GM18909 (cell line): Measurements from ENCODE around the gene CLOCK.
A peak's percentile ranks its signal among the peaks of the same experiment; 100 is the strongest.

Source experiments
- ATAC-seq: cut with Tn5 transposase; IDR thresholded peaks from one replicate; pipeline ENCODE4 v1.9.1; 2021; ENCODE audit warnings: mild to moderate bottlenecking; ENCODE audit not compliant: unreplicated experiment, poor library complexity

Gene CLOCK

DNA sequence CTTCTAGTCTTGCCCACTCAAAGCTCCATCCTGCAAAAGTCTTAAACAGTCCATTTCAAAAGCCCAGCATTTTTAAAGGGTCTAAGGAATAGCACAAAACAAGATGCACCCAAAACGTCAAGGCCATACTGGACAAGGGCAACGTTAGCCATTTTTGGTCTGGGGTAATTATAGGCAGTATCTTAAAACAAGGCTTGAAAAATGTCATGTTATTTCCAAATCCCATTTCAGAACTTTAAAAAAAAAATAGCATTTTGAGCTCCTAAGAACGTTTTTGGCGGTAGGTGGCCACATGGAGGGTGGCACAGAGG, 151.5 kb downstream of the CLOCK start:
- peak; percentile 0 for ATAC-seq

DNA sequence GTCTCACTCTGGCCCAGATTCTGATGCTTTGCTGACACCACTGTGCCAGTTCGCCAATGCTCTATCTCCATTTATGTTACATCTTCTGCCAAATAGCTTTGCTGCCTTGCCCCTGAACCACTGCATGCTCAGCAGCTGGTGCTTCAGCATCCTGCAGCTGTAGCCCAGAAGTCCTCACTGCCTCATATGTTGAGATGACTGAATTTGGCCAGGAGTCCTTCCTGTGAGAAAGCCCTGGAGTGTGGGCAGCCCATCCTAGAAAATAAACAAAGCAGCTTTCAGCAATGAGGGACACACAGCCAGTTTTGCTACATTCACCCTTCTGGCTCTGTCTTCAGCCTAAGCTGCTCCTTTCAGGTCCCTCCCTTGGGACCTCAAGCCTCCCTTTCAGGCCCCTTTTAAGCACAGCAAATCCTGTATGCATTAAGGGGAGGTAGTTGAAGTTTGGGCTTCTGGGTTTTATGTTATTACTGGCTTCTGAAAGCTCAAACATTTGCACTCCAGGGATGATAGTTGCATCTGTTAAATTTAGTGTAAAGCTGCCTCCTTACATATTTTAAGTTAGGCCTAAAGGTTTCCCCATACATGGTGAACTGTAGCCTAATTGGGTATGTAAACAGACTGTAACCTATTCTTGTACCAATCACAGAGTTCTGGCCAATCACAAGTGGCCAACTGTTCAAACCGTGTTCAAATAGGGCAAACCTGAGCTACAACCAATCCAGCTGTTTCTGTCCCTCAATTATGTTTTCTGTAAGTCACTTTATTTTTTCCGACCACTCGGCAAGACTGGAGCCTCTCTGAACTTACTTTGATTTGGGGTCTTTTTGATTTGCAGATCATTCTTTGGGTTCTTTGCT, 153.0 kb downstream of the CLOCK start:
- no peak for ATAC-seq

DNA sequence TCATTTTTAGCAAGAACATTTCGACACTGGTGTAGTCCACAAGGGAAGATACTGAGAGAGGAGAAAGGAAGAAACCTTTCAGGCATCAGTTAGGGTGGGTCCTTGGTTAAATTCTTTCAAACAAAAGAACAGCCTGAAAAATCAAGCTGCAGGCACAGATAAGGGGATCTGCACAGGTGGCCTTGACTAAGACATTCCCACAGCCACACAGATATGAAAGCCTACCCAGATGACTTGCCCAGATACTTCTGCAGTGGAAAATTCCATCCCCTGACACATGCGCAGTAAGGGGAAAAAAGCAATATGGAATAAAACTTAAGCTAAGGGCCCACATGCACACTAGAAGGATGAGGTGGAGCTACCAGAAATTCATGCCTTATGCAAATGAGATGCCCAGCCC, 159.9 kb downstream of the CLOCK start:
- ATAC-seq: no peak

DNA sequence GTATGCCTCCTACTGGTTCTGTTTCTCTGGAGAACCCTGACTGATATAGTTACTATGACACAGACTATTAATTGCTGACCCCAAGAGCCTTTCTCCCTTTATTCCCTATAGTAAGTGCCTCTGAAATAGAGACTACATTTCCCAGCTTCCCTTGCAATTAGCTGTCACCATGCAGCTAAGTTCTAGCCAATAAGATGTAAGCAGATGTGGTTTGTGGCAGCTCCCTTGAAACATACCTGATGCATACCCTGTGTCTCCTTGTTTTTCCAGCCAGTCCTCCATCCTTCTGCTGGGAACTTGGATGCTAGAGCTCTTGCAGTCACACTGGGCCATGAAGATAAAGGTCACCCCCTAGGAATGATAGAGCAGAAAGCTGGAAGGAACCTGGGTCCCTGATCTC, 160.6 kb downstream of the CLOCK start:
- peak; percentile 85 for ATAC-seq

DNA sequence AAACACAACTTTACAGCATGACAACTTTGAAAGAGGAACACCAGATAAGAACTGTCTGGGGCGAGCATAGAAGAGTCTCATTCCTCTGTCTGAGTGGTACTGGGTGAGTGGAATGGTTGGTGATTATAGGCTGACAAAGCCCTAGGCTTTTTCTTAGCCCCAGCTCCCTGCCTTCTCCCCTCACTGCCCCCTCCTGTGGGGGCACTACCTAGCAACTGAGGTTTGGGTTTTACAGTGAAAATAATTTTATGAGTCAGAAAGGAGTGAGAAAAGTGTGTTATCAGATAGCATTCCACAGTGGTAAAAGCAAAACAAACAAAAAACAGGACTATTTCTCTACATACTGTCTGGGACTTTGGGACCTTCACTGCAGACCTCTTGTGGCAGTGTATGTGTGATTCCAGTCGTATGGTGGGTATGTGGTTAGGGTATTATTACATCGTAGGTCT, 161.5 kb downstream of the CLOCK start:
- ATAC-seq: no peak

DNA sequence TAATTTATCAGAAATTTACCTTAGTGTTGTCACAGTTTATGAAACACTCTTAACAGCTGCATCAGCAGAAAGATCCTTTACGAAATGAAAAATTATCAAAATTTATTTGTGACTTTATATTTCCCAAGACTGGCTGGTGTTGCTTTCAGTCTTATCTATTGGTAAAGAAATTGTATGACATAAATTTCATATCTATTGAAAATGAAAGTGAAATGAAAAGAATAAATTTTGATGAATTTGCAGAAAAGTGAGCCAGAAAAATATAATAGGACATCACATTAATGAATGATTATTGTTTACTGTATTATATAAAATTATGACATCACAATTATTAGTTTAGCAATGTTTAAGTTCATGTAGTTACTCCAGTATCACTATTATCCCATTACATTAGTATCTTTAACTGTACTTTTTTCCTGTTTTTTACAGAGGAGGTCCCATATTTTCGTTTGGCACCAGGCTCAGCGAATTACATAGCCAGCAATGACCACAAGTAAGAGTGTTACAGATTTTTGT, 164.2 kb downstream of the CLOCK start:
- no peak for ATAC-seq

DNA sequence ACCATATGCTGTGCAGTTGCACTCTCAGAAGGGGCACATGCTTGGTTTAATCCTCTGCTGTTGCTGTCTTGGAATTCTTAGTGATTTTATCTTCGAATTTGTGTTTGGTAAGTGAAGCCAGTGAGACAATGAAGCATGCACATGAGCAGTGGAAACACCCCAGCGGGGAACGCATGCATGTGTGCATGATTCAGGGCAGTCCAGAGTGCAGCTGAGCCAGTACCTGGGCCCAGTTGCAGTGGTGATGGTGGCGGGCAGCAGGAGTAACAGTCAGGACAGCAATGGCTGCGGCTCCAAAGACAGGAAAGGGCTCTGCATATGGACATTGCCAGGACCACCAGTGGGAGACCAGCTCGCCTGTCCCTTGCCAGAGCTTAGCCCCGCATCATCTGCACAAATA, 165.2 kb downstream of the CLOCK start:
- ATAC-seq: no peak

DNA sequence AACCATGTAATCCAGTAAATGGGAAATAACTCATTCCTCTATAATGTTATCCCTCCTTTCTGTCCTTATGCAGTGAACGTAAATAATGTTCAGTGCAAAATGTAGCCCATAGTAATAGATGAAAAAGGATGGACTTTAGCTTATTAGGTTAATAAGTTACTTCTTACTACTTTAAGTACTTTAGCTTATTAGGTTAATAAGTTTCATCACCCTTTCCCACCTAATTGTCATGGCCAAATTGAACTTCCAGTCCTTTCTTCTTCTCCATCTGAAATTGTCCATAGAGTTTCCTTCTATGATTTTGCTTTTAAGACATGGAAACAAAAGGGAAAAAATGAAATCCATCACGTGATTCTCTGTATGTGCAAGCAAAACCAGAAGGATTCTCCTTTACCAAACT, 166.1 kb downstream of the CLOCK start:
- no peak for ATAC-seq

DNA sequence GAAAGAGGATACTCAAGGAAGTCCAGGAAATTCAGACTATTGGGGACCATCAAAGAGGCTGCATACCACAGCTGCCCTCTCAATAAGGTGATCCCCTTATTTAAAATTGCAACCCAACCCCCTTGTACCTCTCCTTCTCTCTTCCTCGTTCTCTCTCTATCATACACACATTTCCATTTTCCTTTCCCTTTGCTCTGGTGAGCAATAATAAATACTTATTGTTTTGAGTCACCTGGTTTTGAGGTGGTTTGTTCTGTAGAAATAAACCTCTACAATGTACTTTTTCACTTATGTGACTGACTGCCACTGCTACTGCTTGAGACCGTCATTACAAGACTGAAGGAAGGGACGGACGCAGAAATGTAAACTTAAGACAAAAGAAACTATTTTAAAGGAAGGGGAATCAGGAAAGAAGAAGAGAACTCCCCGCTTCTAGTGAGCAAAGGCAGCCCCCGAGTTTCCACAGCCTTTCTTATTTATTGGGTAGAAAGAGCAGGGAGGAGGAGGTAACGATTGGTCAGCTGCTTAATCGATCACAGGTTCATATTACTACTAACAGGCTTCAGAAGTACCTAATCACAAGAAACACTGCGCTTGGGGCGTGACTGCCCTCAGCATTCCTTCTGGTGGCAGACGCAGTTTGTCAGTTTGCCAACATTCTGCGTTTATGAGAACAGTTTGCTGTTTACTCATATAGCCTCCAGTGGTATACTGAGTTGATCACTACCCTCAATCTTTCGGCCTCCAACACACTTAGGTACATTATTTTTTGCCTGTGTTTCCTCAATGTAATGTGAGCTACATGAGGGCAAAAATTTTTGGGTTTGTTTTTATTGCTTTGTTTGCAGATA, 167.9 kb downstream of the CLOCK start:
- no peak for ATAC-seq
